NOMO-1 treated with DMSO at 0.1 percent for 48 hours (cell line): ENCODE data around the gene UBE2S.
"Not testable (repeated sequence)": the region's sequence is repeated elsewhere in the genome, so short reads cannot be mapped to it uniquely, and the experiment has no call there.

Experiments
- DNase-seq: peaks from one replicate; lab custom pipeline; 2025; ENCODE audit not compliant: unreplicated experiment; lab: John Stamatoyannopoulos, UW

UBE2S gene

GRCh38 chr19:55406826-55407549 is 600 bp downstream of the UBE2S start:
- no peak for DNase-seq

GRCh38 chr19:55406091-55406825 is 1.3 kb downstream of the UBE2S start:
- DNase-seq, result peak; percentile 18

- DNase-seq, result no peak
Observed at GRCh38 chr19:55405638-55406037, 1.9 kb downstream of the UBE2S start.

GRCh38 chr19:55402509-55402908 is 5.1 kb downstream of the UBE2S start:
- no peak for DNase-seq

- DNase-seq, result not testable (repeated sequence)
Observed at GRCh38 chr19:55401390-55401789, 6.2 kb downstream of the UBE2S start.

- no peak for DNase-seq
Observed at GRCh38 chr19:55400281-55401087, 7.1 kb downstream of the UBE2S start.

- DNase-seq, result peak; percentile 80
Observed at GRCh38 chr19:55398200-55398925, 9.2 kb downstream of the UBE2S start.

GRCh38 chr19:55392820-55393761 is 14.5 kb downstream of the UBE2S start:
- no peak for DNase-seq

GRCh38 chr19:55391702-55392615 is 15.6 kb downstream of the UBE2S start:
- DNase-seq, result no peak

GRCh38 chr19:55391191-55391670 is 16.4 kb downstream of the UBE2S start:
- no peak for DNase-seq

- no peak for DNase-seq
Observed at GRCh38 chr19:55390461-55390880, 17.1 kb downstream of the UBE2S start.

GRCh38 chr19:55389386-55390317 is 17.9 kb downstream of the UBE2S start:
- DNase-seq, result no peak

- DNase-seq, result no peak
Observed at GRCh38 chr19:55387736-55388497, 19.7 kb downstream of the UBE2S start.

- no peak for DNase-seq
Observed at GRCh38 chr19:55386493-55386971, 21.1 kb downstream of the UBE2S start.

GRCh38 chr19:55385724-55386492 is 21.7 kb downstream of the UBE2S start, which contains the start of gene RPL28:
TSS of gene RPL28 (plus strand) at chr19:55385932. CDS start at chr19:55386358, 426 bp downstream.
- DNase-seq, result peak; percentile 98
